Skeletal muscle cell (primary cell): ENCODE results near the gene KIAA1328.

Source experiments
- DNase-seq: peaks from one replicate; pipeline ENCODE4 v3.0.0-alpha.2; 2010; ENCODE audit warnings: low read depth
- H3K4me3 ChIP-seq: 2 replicates; pipeline ENCODE4 v1.5.1; 2011; ENCODE audit warnings: low read depth, mild to moderate bottlenecking, control low read depth, low read length, moderate library complexity

KIAA1328 gene

DNA sequence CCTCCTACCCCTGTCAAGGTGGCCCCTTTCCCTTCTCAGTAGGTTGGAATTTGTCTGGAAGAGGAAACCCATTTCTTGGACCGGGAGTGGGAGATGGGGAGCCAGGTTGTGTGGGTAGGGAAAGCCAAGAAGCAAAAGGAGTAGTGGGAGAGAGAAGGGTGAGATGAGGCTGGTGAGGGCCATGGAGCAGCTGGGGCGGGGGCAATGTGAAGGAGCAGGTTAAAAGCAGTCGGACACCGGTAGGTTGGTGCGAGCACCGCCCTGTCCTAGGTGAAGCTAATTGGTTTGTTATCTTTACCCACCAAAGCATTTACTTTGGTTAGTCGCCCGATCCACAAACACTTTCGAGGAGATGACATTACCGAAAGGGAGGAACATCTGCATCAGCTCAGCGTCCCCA, 429.9 kb downstream of the KIAA1328 start:
- no peak for DNase-seq
- H3K4me3 ChIP-seq, result no peak overlapping the region

DNA sequence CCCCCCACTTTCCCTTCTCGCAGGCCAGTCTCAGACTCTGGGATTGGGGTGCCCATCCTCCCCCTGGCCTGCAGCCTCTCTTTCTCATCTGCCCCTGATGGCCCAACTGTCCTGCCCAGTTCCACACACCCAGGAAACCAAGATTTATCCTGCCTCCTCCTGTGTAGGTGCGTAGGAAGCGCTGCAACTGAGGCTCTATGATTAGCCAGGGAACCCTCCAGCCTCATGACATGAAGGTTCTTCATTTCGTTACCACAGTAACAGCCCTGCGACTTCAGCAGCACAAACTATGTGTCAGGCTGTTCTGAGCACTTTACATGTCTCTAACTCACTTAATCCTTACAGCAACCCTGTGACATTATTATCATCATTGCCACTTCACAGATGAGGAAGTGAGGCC, 430.8 kb downstream of the KIAA1328 start:
- no peak overlapping the region for H3K4me3 ChIP-seq
- DNase-seq, result no peak

- no peak overlapping the region for H3K4me3 ChIP-seq
- DNase-seq, result no peak
Observed at GRCh38 chr18:37260367-37261093, 431.6 kb downstream of the KIAA1328 start.

DNA sequence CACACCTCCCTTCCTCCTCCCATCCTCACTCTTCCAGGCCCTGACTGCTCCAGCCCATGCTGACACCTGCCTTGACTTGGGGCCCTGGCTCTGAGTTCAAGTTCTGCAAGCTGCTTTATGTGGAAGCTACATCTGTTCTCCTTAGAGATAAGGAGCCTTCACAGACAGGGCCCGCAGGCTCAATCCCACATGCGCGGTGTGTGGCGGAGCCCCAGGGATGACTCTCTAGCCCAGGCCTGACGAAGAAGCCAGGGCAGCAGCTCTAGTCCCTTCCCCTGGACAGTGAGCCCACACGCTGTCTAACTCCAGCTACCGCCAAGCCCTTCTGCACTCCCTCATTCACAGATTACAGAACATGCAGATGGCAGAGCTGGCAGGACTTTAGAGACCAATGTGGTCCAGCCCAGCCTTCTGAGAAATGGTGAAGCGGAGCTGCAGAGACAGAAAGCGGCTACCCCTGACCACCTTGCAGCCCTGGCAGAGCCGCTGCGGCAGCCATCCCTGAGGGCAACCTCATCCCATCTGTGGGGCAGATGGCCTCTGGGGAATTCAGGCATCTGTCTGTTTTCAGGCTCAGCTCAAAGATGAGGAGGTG, 432.4 kb downstream of the KIAA1328 start:
- H3K4me3 ChIP-seq, result no peak overlapping the region
- no peak for DNase-seq

DNA sequence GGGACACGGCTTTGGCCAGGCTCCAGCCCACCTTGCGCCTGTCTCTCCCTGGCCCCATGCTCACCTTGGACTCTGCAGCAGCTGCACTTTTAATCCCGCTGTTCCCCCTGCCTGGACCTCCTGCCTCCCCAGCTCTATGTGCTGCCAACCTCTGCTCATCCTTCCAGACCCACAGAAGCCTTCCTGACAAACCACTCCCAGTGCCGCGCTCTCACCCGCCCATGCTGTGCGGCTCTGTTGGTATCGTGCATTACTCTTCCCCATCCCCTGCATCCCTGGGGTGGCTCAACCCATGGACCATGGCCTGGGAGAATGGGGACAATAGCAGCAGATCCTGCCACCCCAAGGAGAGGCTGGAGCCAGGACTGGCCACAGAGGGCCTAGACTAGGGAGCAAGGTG, 433.1 kb downstream of the KIAA1328 start:
- DNase-seq, result no peak

DNA sequence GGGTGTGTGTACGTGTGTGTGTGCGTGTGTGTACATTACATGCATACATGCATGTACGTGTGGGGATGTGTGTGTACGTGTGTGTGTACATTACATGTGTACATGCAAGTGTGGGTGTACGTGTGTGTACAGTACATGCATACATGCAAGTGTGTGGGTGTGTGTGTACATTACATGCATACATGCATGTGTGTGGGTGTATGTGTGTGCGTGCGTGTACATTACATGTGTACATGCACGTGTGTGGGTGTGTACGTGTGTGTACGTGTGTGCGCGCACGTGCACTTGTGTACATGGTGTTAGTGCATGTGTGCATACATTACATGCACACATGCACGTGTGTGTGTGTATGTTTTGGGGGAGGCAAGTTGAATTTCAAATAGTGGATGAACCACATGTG, 436.0 kb downstream of the KIAA1328 start:
- DNase-seq, result no peak

More for the DNA sequence above, 433.1 kb downstream of the KIAA1328 start:
- no peak overlapping the region for H3K4me3 ChIP-seq

DNA sequence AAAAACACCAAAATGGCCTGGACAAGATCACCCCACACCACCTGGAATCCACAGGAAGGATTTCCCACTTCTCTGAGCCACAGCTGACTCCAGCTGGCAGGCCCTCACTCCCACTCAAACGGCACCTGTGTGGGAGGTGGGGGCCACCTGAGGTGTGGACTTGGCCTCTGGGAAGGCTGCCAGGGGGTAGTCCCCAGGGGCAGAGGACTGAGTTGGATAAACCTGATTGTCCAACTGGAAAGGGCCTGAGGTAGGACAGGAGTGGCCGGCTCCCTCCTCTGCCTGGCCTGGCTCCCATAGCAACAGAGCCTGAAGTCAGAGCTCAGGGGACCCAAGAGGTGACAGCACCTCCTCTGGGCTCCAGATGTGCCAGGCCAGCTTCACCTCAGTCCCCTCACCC, 436.5 kb downstream of the KIAA1328 start:
- no peak overlapping the region for H3K4me3 ChIP-seq
- DNase-seq, result no peak

More for the DNA sequence above, 436.0 kb downstream of the KIAA1328 start:
- no peak overlapping the region for H3K4me3 ChIP-seq

GRCh38 chr18:37266290-37266689, 437.4 kb downstream of the KIAA1328 start:
- no peak for DNase-seq
- no peak overlapping the region for H3K4me3 ChIP-seq

DNA sequence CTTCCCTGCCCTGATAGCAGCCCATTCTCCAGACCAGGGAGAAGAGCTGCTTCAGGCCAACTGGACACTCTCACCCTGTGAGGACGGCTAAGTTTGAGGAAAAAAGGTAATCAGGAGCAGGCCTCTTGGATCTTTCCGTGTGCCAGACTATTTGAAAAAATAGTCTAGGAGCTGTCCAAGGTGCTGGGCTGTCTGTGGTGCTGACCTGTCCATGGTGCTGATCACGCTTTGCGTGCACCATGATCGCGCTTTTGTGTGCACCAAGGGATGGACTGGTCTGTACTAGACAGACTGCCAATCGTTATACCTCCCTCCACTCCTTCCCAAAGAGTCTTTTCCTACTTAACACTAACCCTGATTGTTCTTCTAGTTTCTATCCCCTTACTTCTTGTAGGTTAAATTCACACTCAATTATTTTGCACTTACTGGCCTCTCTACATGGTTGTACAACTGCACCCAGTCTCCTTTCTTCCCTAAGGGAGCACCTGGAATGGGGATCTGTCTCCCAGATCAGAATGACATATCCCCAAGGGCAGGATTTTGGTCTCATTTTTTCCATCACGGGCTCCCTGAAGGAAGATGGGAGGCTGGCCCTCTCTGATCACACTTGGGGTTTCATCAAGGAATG, 441.2 kb downstream of the KIAA1328 start:
- peak; percentile 7 for DNase-seq

DNA sequence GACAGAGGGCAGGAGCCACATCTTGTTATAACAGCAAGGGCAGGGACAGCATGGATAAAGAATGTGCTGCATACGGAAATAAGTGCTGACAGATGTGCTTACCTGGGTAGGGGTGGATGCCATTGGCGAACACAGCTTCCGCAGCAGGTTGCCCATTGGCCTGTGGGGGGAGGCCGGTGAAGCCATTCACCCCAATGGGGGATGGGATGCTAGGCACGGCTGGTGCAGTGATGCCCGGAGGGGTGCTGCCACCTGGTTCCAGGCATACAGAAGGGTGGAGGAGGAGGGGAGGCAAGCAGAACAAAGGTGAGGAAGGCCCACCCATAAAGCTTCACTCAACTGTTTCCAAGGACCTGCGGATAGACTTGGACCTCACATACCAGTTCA, 441.7 kb downstream of the KIAA1328 start:
- DNase-seq, result no peak
- no peak overlapping the region for H3K4me3 ChIP-seq

More for the DNA sequence above, 441.2 kb downstream of the KIAA1328 start:
- no peak overlapping the region for H3K4me3 ChIP-seq

GRCh38 chr18:37272226-37272625, 443.3 kb downstream of the KIAA1328 start:
- no peak overlapping the region for H3K4me3 ChIP-seq
- DNase-seq, result no peak

GRCh38 chr18:37272841-37273240, 443.9 kb downstream of the KIAA1328 start:
- H3K4me3 ChIP-seq, result no peak overlapping the region
- no peak for DNase-seq

DNA sequence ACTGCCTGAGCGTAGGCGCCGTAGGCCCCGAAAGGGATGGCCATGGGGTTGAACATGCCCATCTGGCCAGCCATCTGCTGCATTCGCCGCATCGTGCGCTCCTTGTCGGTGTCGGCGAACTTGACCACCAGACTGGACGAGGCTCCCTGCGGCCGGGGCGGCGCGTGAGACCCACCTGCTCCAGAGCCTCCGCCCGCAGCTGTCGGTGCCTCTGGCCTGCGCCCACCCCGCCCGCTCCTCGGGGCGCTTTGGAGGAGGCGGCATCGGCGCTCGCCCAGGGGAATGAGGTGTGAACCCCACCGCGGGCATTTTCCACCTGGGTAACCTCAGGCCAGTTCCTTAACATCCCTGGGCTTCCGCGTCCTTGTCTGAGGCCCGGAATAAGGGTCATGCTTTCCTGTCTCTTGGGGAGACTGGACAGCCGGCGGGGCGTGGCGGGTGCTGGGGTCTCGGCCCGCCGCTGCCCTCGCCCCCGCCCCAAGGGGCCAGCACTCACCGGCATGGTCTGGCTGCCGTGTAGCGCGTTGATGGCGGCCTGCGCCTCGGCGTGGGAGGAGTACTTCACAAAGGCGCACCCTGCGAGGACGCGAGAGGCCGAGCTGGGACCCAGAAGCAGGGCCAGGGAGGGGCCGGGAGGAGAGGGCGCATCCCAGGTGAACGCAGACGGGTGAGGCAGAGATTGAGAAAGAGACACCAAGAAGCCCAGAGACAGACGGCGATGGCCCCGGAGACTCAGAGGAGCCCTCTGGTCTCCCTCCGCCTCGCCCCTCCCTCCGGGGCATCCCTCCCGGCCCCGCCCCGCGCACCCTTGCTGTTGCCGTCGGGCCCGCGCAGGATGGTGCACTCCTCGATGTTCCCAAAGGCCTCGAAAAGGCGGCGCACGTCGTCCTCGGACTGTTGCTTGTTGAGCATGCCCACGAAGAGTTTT, 445.6 kb downstream of the KIAA1328 start:
- no peak for DNase-seq
- H3K4me3 ChIP-seq, result no peak overlapping the region

DNA sequence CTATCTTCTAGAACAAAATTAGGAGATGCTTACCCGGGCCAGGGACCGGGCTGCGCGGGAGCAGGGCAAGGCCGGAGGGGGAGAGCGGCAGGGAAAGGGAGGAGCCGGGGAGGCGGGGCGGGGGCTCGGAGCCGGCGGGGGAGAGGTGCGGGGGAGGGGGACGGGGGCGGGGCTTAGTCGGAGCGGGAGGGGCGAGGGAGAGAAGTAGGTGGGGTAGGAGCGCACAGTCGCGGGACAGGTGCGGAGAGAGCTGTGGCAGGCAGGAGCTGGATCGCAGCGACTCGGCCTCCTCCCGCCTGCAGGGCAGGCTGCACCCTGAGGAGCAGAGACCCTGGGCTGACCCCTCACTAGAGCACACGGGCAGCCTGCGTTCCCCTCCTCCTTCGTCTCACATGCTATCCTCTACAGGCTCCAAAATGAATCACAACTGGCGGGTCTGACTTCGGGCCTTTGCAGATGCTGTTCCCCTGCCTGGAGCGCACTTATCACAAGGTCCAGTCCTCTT, 446.4 kb downstream of the KIAA1328 start:
- DNase-seq, result no peak
- H3K4me3 ChIP-seq, result no peak overlapping the region

DNA sequence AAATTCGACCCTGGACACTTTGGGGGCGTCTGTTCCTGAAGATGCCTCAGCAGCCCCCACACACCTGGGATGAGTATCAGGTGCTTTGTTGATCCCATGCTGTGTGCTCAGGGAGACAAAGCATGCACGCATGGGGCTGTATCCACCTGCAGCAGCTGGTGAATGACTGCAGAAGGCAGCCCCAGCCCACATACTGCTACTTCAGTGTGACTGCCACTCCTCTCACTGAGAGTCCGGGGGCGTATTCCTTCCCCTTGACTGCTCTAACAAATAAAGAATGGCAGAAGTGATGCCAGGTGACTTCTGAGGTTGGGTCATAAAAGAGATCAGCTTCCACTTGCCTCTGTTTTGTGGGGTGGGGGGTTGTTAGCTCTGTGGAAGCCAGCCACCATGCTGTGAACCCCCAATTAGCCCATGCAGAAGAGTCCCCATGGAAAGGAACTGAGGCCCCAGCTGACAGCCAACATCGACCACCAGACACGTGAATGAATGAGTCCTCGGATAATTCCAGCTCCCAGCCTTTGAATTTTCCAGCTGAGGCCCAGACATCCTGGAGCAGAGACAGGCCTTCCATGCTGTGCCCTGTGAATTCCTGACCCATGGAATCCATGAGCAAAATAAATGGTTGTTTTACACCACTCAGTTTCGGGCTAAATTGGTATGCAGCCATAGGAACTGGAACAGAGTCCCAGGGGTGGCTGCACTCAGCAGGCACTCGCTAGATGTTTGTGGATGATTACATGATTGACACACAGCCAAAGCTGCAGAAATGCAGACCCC, 447.4 kb downstream of the KIAA1328 start:
- no peak for DNase-seq
- H3K4me3 ChIP-seq, result no peak overlapping the region

DNA sequence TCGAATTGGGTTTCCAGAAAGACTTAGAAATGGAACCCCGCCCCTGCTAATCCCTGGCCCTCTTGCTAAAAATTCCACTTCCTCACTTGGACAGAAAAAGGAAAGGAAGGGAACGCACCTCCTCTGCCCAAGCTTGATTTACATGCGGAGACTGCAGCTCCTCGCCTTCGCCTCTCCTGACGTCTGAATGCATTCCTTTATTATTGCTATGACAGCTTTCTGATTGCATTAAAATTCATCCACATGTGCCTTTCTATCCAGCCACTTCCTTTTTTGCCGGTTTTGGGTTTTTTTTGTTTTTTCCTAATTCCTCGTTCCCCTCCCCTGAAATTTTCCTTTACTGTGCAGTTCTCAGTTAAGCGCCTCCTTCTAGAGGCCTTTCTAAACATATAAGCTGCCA, 448.9 kb downstream of the KIAA1328 start:
- DNase-seq, result no peak

More for the DNA sequence above, 448.9 kb downstream of the KIAA1328 start:
- no peak overlapping the region for H3K4me3 ChIP-seq
